ENCODE results near the gene CRCP.

GRCh38 chr7:66142996-66143395 is 28.3 kb downstream of the CRCP start:
- TF ChIP-seq EZH2 (IDR thresholded peaks at IDR 0.05): no peak
- no peak for TF ChIP-seq POLR2AphosphoS5 (IDR thresholded peaks at IDR 0.05; ENCODE audit: borderline replicate concordance, low read depth, low read length)
- TF ChIP-seq FOXP2 (optimal IDR thresholded peaks at IDR 0.05; ENCODE audit: control extremely low read depth, extremely low read length, insufficient read depth): no peak
